ENCODE results near the gene ARSB. TPM values are rescaled to one million over a fixed set of nuclear protein-coding genes. Genes with fewer than 3 reads are reported as not detected.

Gene ARSB
- polyA plus RNA-seq, 2 of the 4 experiments (the other 2 are of a cell fraction) = 8.4 to 13.4 TPM

- POLR2A ChIA-PET = no interaction called here
- peak; percentile 89 to 93 for TF ChIP-seq RAD21 (conservative IDR thresholded peaks at IDR 0.05 in 1 of 2, IDR thresholded peaks at IDR 0.05 in 1 of 2)
- TF ChIP-seq SMC3 (IDR thresholded peaks at IDR 0.05) = peak; percentile 88
- TF ChIP-seq, protein P1, sequence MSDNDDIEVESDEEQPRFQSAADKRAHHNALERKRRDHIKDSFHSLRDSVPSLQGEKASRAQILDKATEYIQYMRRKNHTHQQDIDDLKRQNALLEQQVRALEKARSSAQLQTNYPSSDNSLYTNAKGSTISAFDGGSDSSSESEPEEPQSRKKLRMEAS (IDR thresholded peaks at IDR 0.05) = no peak
- peak; percentile 84 for TF ChIP-seq CTCF (IDR thresholded peaks at IDR 0.05)
- H3K4me2 ChIP-seq = no peak overlapping the region
- CTCF ChIA-PET = interaction anchor here (0.5 to 5.9 kb wide), 43 partner anchors 9 to 696 kb away, joined by 3 to 47 read pairs (median 4); partner anchors contain the start of gene SCAMP1
- DNase-seq (ENCODE audit: low read depth in 1 of 2, low spot score in 1 of 2) = peak; percentile 38 to 77
- ATAC-seq = peak; percentile 90 to 92
- no peaks in the 10 kb centered on the region for H3K9me3 ChIP-seq
- no peak overlapping the region for H3K4me3 ChIP-seq
- H3K27ac ChIP-seq = no peak overlapping the region
- 22% methylated on average over 2 of the region's 2 CpGs for WGBS (ENCODE audit: missing lambda C conversion rate)
- H3K4me1 ChIP-seq = no peaks in the 10 kb centered on the region
- peak; percentile 88 for FAIRE-seq
Observed at GRCh38 chr5:78964889-78965288, 20.2 kb downstream of the ARSB start.

- FAIRE-seq (no peak), ATAC-seq (no peak), DNase-seq (ENCODE audit: low read depth in 1 of 2, low spot score in 1 of 2) (no peak)
- H3K27ac ChIP-seq = no peak overlapping the region
- H3K4me3 ChIP-seq = no peak overlapping the region
- H3K9me3 ChIP-seq = no peaks in the 10 kb centered on the region
- WGBS (ENCODE audit: missing lambda C conversion rate) = 94% methylated on average over 1 of the region's 1 CpG
- TF ChIP-seq MYC (IDR thresholded peaks at IDR 0.05; ENCODE audit: borderline replicate concordance, low read length) = no peak
- TF ChIP-seq HDAC2 (IDR thresholded peaks at IDR 0.05) = no peak
- TF ChIP-seq HOXB5 (CRISPR knock-in tag; IDR thresholded peaks at IDR 0.05) = no peak
- TF ChIP-seq ZSCAN20 (CRISPR knock-in tag; IDR thresholded peaks at IDR 0.05) = no peak
- no peak for TF ChIP-seq POLR2A (IDR thresholded peaks at IDR 0.05; ENCODE audit: low read length)
- no peak for TF ChIP-seq SREBF2 (IDR thresholded peaks at IDR 0.05)
- no peak for TF ChIP-seq ZNF302 (CRISPR knock-in tag; IDR thresholded peaks at IDR 0.05)
- no peak for TF ChIP-seq CHD2 (IDR thresholded peaks at IDR 0.05; ENCODE audit: low read length, partially characterized antibody)
- TF ChIP-seq PBX3 (IDR thresholded peaks at IDR 0.05) = no peak
- POLR2A ChIA-PET = no interaction called here
- H3K4me2 ChIP-seq = no peak overlapping the region
- CTCF ChIA-PET = interaction anchor here (0.7 to 2.9 kb wide), 6 partner anchors 11 to 494 kb away, joined by 3 to 8 read pairs (median 5); partner anchors contain the start of gene LHFPL2
- peaks cover 10% of the 10 kb centered on the region for H3K4me1 ChIP-seq
Observed at GRCh38 chr5:78961743-78962142, 23.4 kb downstream of the ARSB start.

DNA sequence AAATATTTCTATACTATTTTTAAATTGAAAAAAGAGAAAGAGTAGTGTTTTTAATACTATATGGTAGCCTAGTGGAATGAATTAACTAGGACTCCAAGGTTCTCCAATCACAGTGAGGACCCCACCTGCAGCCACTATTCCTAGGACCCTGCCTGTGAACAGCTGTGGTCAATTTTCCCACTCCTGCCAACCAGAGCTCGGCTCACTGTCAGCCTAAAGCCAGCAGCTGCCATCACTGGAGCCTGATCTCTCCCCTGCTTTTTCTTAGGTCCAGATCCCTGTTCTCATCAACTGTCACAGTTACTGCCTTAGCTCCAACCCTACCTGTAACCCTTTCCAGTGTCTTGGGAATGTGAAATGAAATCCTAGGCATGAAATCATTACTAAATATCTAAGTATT lies 25.3 kb downstream of the ARSB start:
- 74% methylated on average over 1 of the region's 1 CpG for WGBS (ENCODE audit: missing lambda C conversion rate)

GRCh38 chr5:78958672-78959445 lies 26.3 kb downstream of the ARSB start:
- WGBS (ENCODE audit: missing lambda C conversion rate) = 77% methylated on average over 3 of the region's 3 CpGs
- ATAC-seq (no peak), DNase-seq (ENCODE audit: low read depth in 1 of 2, low spot score in 1 of 2) (no peak), FAIRE-seq (peak; percentile 86)
- TF ChIP-seq ESRRA (IDR thresholded peaks at IDR 0.05; ENCODE audit: borderline replicate concordance, low read length) = no peak
- no peak for TF ChIP-seq TFCP2L1 (CRISPR knock-in tag; IDR thresholded peaks at IDR 0.05)
- no peak for TF ChIP-seq NR3C1 (IDR thresholded peaks at IDR 0.05)
- no peak for TF ChIP-seq CBX8 (IDR thresholded peaks at IDR 0.05)
- TF ChIP-seq KDM5A (IDR thresholded peaks at IDR 0.05) = no peak
- no peak for TF ChIP-seq HEYL (CRISPR knock-in tag; IDR thresholded peaks at IDR 0.05)
- no peak for TF ChIP-seq JUN (IDR thresholded peaks at IDR 0.05)
- TF ChIP-seq EHF (CRISPR knock-in tag; IDR thresholded peaks at IDR 0.05) = no peak
- H3K4me1 ChIP-seq = peaks cover 10% of the 10 kb centered on the region
- H3K4me3 ChIP-seq = no peak overlapping the region
- CTCF ChIA-PET = interaction anchor here (1.4 kb wide), 1 partner anchor 59 kb away, joined by 4 read pairs; no protein-coding TSS in a partner anchor
- H3K9me3 ChIP-seq = no peaks in the 10 kb centered on the region
- peak overlapping the region; percentile 29; the same call in 2 of the 3 replicates for H3K4me2 ChIP-seq
- POLR2A ChIA-PET = no interaction called here
- H3K27ac ChIP-seq = no peak overlapping the region

More for the DNA sequence above, 25.3 kb downstream of the ARSB start:
- no peak for DNase-seq (ENCODE audit: low read depth in 1 of 2, low spot score in 1 of 2)
- POLR2A ChIA-PET = no interaction called here
- CTCF ChIA-PET = interaction anchor here (0.7 to 1.4 kb wide), 2 partner anchors 60 to 426 kb away, joined by 3 to 4 read pairs; no protein-coding TSS in a partner anchor
- no peak overlapping the region for H3K4me3 ChIP-seq
- no peak for TF ChIP-seq ZC3H11A (IDR thresholded peaks at IDR 0.05)
- TF ChIP-seq BHLHE40 (IDR thresholded peaks at IDR 0.05; ENCODE audit: low read depth, low read length) = no peak
- TF ChIP-seq POLR2AphosphoS2 (conservative IDR thresholded peaks at IDR 0.05; ENCODE audit: low read length) = no peak
- TF ChIP-seq MAFK (IDR thresholded peaks at IDR 0.05; ENCODE audit: partially characterized antibody) = no peak
- TF ChIP-seq JUNB (IDR thresholded peaks at IDR 0.05) = no peak
- no peak for TF ChIP-seq RAD21 (conservative IDR thresholded peaks at IDR 0.05 in 1 of 2, IDR thresholded peaks at IDR 0.05 in 1 of 2)
- no peak for TF ChIP-seq ZNF302 (CRISPR knock-in tag; IDR thresholded peaks at IDR 0.05)
- H3K4me1 ChIP-seq = peaks cover 10% of the 10 kb centered on the region
- H3K27ac ChIP-seq = no peak overlapping the region
- H3K4me2 ChIP-seq = no peak overlapping the region
- no peak for FAIRE-seq
- ATAC-seq = no peak
- no peaks in the 10 kb centered on the region for H3K9me3 ChIP-seq

Data from A549 (cell line).